Karpas-422 (cell line): Measurements from ENCODE around the gene ULK1. TPM values are rescaled to one million over a fixed set of nuclear protein-coding genes. Genes with fewer than 3 reads are reported as not detected.
"Not testable (repeated sequence)": the region's sequence is repeated elsewhere in the genome, so short reads cannot be mapped to it uniquely, and the experiment has no call there.

Source experiments
- DNase-seq: peaks from one replicate; pipeline ENCODE4 v3.0.0-alpha.2; 2015
- H2AFZ ChIP-seq: fragments of 200-600 bp; sonication (generic); 2 replicates; pipeline ENCODE4 v1.6.1; 2014; ENCODE audit warnings: antibody characterized with exemption, low read length, mixed read lengths
- H3K27ac ChIP-seq: fragments of 200-600 bp; sonication (generic); 2 replicates; pipeline ENCODE4 v1.5.1; 2014; ENCODE audit warnings: mild to moderate bottlenecking, low read length, moderate library complexity
- H3K27me3 ChIP-seq: fragments of 200-600 bp; sonication (generic); 2 replicates; pipeline ENCODE4 v1.6.1; 2014; ENCODE audit warnings: low read length, mixed read lengths
- H3K36me3 ChIP-seq: fragments of 200-600 bp; sonication (generic); 2 replicates; pipeline ENCODE4 v1.6.1; 2014; ENCODE audit warnings: low read length, mixed read lengths; ENCODE audit not compliant: insufficient read depth
- H3K4me1 ChIP-seq: fragments of 200-600 bp; sonication (generic); 2 replicates; pipeline ENCODE4 v1.6.1; 2014; ENCODE audit warnings: mild to moderate bottlenecking, low read length, mixed read lengths
- H3K4me2 ChIP-seq: fragments of 200-600 bp; sonication (generic); 2 replicates; pipeline ENCODE4 v1.6.1; 2014; ENCODE audit warnings: low read length, low read depth, mild to moderate bottlenecking; ENCODE audit not compliant: poor library complexity, severe bottlenecking
- H3K4me3 ChIP-seq: fragments of 200-600 bp; sonication (generic); 2 replicates; pipeline ENCODE4 v1.5.1; 2014; ENCODE audit warnings: mild to moderate bottlenecking, antibody characterized with exemption, low read length, mixed read lengths
- H3K79me2 ChIP-seq: fragments of 200-600 bp; sonication (generic); 2 replicates; pipeline ENCODE4 v1.6.1; 2014; ENCODE audit warnings: mild to moderate bottlenecking, low read length, mixed read lengths
- H3K9ac ChIP-seq: fragments of 200-600 bp; sonication (generic); 2 replicates; pipeline ENCODE4 v1.6.0; 2014; ENCODE audit warnings: low read length
- H3K9me2 ChIP-seq: fragments of 200-600 bp; sonication (generic), shearing (Covaris generic); replicated peaks from 2 replicates; pipeline ENCODE4 v1.6.0; 2014; ENCODE audit warnings: mild to moderate bottlenecking, low read length, moderate library complexity; ENCODE audit not compliant: insufficient read depth
- H3K9me3 ChIP-seq: fragments of 300-700, 200-600 bp; sonication (generic); 2 replicates; pipeline ENCODE4 v1.6.1; 2014; ENCODE audit warnings: low read length, mixed read lengths
- H4K20me1 ChIP-seq: fragments of 200-600 bp; sonication (generic); 2 replicates; pipeline ENCODE4 v1.6.1; 2014; ENCODE audit warnings: mild to moderate bottlenecking, antibody characterized with exemption, low read length, low read depth; ENCODE audit not compliant: insufficient read depth
- total RNA-seq: library from RNA; depleted of rRNA; stranded (reverse); fragments of >200 nt; shearing (Covaris generic); gene quantifications from 2 replicates; pipeline ENCODE4 v1.2.3, GENCODE V29; 2014; ENCODE audit warnings: low replicate concordance

ULK1 gene
- total RNA-seq, 1 experiment from 2014 or later = 6.9 TPM

DNA sequence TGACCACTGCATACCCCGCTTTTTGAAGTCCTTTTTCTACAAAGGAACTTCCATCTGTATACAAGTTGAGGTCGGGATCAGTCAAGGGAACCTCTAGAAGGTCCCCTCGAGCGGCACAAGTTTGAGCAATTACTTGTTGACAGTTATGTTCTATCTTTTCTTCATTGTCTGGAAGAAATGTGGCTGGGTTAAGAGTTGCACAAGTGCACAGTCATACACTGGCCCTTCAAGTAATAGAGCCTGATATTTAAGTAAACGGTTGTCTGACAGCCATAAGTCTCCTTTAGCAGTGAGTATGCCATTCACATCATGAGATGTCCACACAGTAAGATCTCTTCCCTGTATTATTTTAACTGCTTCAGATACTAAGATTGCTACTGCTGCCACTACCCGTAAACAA, 19.4 kb upstream of the ULK1 start:
- H3K4me3 ChIP-seq, H3K9ac ChIP-seq, H3K9me3 ChIP-seq, H4K20me1 ChIP-seq, H3K79me2 ChIP-seq, H3K4me1 ChIP-seq, H3K27me3 ChIP-seq, DNase-seq, H3K27ac ChIP-seq, H2AFZ ChIP-seq, H3K9me2 ChIP-seq, H3K36me3 ChIP-seq, H3K4me2 ChIP-seq: not testable (repeated sequence)

- H3K79me2 ChIP-seq, H3K36me3 ChIP-seq, DNase-seq, H3K4me3 ChIP-seq, H2AFZ ChIP-seq, H3K9ac ChIP-seq, H3K4me1 ChIP-seq, H3K27ac ChIP-seq, H3K4me2 ChIP-seq, H3K27me3 ChIP-seq, H3K9me2 ChIP-seq, H3K9me3 ChIP-seq, H4K20me1 ChIP-seq: not testable (repeated sequence)
Measured at GRCh38 chr12:131877216-131877615, 17.2 kb upstream of the ULK1 start.

DNA sequence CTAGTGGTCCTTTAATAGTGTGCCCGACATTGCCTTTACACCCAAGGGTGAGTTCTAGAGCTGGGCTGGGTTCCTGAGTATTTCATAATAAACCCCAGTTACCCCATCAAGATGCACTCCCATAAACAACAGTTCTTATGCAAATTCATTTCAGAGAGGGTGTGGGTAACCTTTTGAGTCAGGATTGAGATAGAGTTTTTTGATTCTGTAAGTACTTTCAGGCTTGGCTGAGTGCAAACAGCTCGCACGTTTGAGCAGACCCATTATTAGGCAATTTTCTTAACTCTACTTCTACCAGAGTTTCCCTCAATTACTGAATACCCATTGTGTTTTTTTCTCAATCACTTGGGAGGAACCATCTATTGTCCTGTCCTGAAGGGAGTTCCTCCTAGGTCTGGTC, 16.0 kb upstream of the ULK1 start:
- not testable (repeated sequence) for H3K9ac ChIP-seq, H3K9me3 ChIP-seq, H3K79me2 ChIP-seq, H3K4me1 ChIP-seq, H3K9me2 ChIP-seq, H4K20me1 ChIP-seq, H3K27me3 ChIP-seq, DNase-seq, H3K36me3 ChIP-seq, H2AFZ ChIP-seq, H3K4me3 ChIP-seq, H3K4me2 ChIP-seq, H3K27ac ChIP-seq

DNA sequence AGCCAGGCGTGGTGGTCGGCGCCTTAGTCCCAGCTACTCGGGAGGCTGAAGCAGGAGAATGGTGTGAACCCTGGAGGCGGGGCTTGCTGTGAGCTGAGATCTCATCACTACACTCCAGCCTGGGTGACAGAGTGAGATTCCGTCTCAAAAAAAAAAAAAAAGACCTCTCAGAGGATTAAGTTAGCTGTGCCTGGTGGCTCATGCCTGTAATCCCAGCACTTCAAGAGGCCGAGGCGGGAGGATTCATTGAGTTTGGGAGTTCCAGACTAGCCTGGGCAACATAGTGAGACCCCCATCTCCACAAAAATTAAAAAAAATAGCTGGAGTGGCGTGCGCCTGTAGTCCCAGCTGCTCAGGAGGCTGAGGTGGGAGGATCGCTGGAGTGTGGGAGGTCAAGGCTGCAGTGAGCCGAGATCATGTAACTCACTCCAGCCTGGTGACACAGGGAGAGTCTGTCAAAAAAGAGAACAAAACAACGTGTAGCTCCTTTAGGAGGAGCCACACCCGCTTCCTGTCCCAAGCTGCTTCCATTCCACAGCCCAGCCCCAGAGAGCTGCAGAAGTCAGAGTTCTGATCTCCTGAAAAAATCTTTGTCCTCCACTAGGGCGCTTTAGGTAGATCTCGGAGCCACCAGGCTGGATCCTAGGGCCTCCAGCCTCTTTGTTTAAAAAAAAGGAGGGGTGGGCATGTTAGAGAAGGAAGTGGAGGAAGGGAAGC, 11.5 kb upstream of the ULK1 start:
- H3K4me2 ChIP-seq = no peak overlapping the region
- no peaks in the 10 kb centered on the region for H3K36me3 ChIP-seq
- no peak overlapping the region for H2AFZ ChIP-seq
- no peak overlapping the region for H3K27ac ChIP-seq
- H3K4me1 ChIP-seq = peaks cover 5% of the 10 kb centered on the region
- no peaks in the 10 kb centered on the region for H3K27me3 ChIP-seq
- H3K9ac ChIP-seq = no peak overlapping the region
- no peak for DNase-seq
- no peaks in the 10 kb centered on the region for H3K9me2 ChIP-seq
- no peak overlapping the region for H3K4me3 ChIP-seq
- H3K9me3 ChIP-seq = no peaks in the 10 kb centered on the region
- H4K20me1 ChIP-seq = no peaks in the 10 kb centered on the region
- H3K79me2 ChIP-seq = no peaks in the 10 kb centered on the region

DNA sequence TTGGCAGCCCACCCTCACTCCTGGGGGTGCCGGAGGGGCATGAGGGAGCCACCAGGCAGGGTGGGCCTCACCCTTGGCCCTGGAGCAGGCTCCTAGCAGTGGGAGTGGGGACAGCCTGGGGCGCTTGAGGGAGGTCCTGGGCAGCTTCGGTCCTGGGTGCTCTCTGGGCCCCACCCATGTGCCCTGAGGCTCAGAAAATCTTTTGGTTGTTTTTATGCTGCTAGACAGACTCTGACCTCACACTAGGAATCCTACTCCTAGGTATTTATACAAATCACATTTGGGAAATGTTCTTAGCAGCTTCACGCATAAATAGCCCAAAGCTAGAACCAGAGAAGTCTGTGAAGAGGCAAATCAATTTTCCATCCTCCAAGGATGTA, 10.9 kb upstream of the ULK1 start:
- no peak overlapping the region for H3K4me3 ChIP-seq
- H3K9ac ChIP-seq = no peak overlapping the region
- H4K20me1 ChIP-seq = no peaks in the 10 kb centered on the region
- no peaks in the 10 kb centered on the region for H3K9me2 ChIP-seq
- no peak overlapping the region for H3K27ac ChIP-seq
- DNase-seq = no peak
- no peaks in the 10 kb centered on the region for H3K27me3 ChIP-seq
- H3K4me1 ChIP-seq = peaks cover 5% of the 10 kb centered on the region
- no peaks in the 10 kb centered on the region for H3K79me2 ChIP-seq
- H3K36me3 ChIP-seq = no peaks in the 10 kb centered on the region
- no peaks in the 10 kb centered on the region for H3K9me3 ChIP-seq
- no peak overlapping the region for H3K4me2 ChIP-seq
- H2AFZ ChIP-seq = no peak overlapping the region

DNA sequence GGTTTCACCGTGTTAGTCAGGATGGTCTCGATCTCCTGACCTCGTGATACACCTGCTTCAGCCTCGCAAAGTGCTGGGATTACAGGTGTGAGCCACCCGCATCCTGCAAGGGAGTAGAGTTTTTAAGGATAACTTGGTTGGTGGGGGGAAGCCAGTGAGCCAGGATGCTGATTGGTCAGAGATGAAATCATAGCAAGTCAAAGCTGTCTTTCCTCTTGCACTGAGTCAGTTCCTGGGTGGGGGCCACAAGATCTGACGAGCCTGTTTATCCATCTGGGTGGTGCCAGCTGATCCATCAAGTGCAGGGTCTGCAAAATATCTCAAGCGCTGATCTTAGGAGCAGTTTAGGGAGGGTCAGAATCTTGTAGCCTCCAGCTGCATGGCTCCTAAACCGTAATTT, 9.3 kb upstream of the ULK1 start:
- not testable (repeated sequence) for H3K27ac ChIP-seq, DNase-seq, H3K9ac ChIP-seq, H3K36me3 ChIP-seq, H3K4me1 ChIP-seq, H3K9me2 ChIP-seq, H3K9me3 ChIP-seq, H3K79me2 ChIP-seq, H4K20me1 ChIP-seq, H3K4me3 ChIP-seq, H2AFZ ChIP-seq, H3K27me3 ChIP-seq, H3K4me2 ChIP-seq

DNA sequence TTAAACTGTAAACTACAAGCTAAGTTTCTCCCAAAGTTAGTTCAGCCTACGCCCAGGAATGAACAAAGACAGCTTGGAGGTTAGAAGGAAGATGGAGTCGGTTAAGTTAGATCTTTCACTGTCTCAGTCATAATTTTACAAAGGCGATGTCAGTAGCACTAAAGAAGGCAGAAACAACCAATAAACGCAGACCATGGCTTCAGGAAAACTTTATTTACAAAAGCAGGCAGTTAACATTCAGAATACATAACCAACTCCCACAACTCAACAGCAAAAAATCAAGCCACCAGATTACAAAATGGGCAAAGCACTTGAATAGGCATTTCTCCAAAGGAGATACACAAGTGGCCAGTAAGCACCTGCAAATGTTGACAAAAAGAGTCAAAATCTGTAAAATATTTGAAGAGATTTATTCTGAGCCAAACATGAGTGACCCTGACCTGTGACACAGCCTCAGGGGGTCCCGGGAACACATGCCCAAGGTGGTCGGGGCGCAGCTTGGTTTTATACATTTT, 8.8 kb upstream of the ULK1 start:
- H3K4me2 ChIP-seq = no peak overlapping the region
- DNase-seq = no peak

DNA sequence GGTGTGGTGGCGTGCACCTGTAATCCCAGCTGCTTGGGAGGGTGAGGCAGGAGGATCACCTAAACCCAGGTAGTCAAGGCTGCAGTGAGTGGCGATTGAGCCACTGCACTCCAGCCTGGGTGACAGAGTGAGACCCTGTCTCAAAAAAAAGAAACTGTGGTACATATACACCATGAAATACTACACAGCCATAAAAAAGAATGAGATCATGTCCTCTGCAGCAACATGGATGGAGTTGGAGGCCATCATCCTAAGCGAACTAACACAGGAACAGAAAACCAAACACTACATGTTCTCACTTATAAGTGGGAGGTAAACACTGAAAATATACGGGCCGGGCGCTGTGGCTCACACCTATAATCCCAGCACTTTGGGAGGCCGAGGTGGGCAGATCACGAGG, 2.7 kb upstream of the ULK1 start:
- not testable (repeated sequence) for H3K9me2 ChIP-seq, H3K79me2 ChIP-seq
- peaks cover 14% of the 10 kb centered on the region for H3K4me1 ChIP-seq

More for the DNA sequence above, 8.8 kb upstream of the ULK1 start:
- Histone ChIP-seq H2AFZ (no peak overlapping the region), H3K27me3 (no peaks in the 10 kb centered on the region), H3K4me1 (peaks cover 5% of the 10 kb centered on the region), H4K20me1 (no peaks in the 10 kb centered on the region), H3K9me3 (no peaks in the 10 kb centered on the region), H3K27ac (no peak overlapping the region), H3K9me2 (no peaks in the 10 kb centered on the region), H3K4me3 (no peak overlapping the region), H3K79me2 (no peaks in the 10 kb centered on the region), H3K36me3 (no peaks in the 10 kb centered on the region), H3K9ac (no peak overlapping the region)

More for the DNA sequence above, 2.7 kb upstream of the ULK1 start:
- not testable (repeated sequence) for H3K9ac ChIP-seq, H3K27ac ChIP-seq, H3K9me3 ChIP-seq, H3K4me3 ChIP-seq, H4K20me1 ChIP-seq, H3K27me3 ChIP-seq, H3K36me3 ChIP-seq, DNase-seq, H3K4me2 ChIP-seq, H2AFZ ChIP-seq
